Measurements from ENCODE around the gene NOXO1.
A peak's percentile ranks its signal among the peaks of the same experiment; 100 is the strongest.

NOXO1 gene

GRCh38 chr16:1990351-1991134 lies 9.3 kb upstream of the NOXO1 start:
- DNase-seq (ENCODE audit: low spot score): no peak
- no peak for TF ChIP-seq CTCF (conservative IDR thresholded peaks at IDR 0.05; ENCODE audit: low read depth)
- H3K27ac ChIP-seq: no peak overlapping the region
- CTCF ChIA-PET: interaction anchor here (0.6 to 0.7 kb wide), 2 partner anchors 525 to 750 kb away, joined by 3 read pairs; no protein-coding TSS in a partner anchor
- POLR2A ChIA-PET (ENCODE audit: low non-redundant PET): no interaction called here

GRCh38 chr16:1990101-1990350 lies 8.8 kb upstream of the NOXO1 start:
- no peak for DNase-seq (ENCODE audit: low spot score)
- ChIA-PET CTCF (interaction anchor here (0.7 kb wide), 1 partner anchor 750 kb away, joined by 3 read pairs; no protein-coding TSS in a partner anchor), POLR2A (ENCODE audit: low non-redundant PET) (no interaction called here)
- H3K27ac ChIP-seq: no peak overlapping the region
- no peak for TF ChIP-seq CTCF (conservative IDR thresholded peaks at IDR 0.05; ENCODE audit: low read depth)

- ChIA-PET CTCF (no interaction called here), POLR2A (ENCODE audit: low non-redundant PET) (no interaction called here)
- DNase-seq (ENCODE audit: low spot score): no peak
- no peak for TF ChIP-seq CTCF (conservative IDR thresholded peaks at IDR 0.05; ENCODE audit: low read depth)
- no peak within 1 kb of the TSS; the same call in 1 of the 2 replicates for H3K27ac ChIP-seq
These were observed 8.2 kb upstream of the NOXO1 start, which contains the start of gene SYNGR3 for GRCh38 chr16:1989209-1990100. Gene SYNGR3, plus strand, starts transcription at chr16:1989970. Its CDS starts 133 bp downstream, at chr16:1990103.

GRCh38 chr16:1987198-1987597 lies 5.9 kb upstream of the NOXO1 start:
- no peak for DNase-seq (ENCODE audit: low spot score)
- H3K27ac ChIP-seq: peak overlapping the region; percentile 15; the same call in 1 of the 2 replicates
- TF ChIP-seq CTCF (conservative IDR thresholded peaks at IDR 0.05; ENCODE audit: low read depth): no peak
- ChIA-PET CTCF (no interaction called here), POLR2A (ENCODE audit: low non-redundant PET) (no interaction called here)

GRCh38 chr16:1985466-1986150 lies 4.3 kb upstream of the NOXO1 start:
- CTCF ChIA-PET: interaction anchor here (0.6 to 1.6 kb wide), 2 partner anchors 37 to 155 kb away, joined by 3 to 4 read pairs; no protein-coding TSS in a partner anchor
- no peak for DNase-seq (ENCODE audit: low spot score)
- peak overlapping the region; percentile 73 for H3K27ac ChIP-seq
- POLR2A ChIA-PET (ENCODE audit: low non-redundant PET): interaction anchor here (0.6 to 0.7 kb wide), 2 partner anchors 23 to 220 kb away, joined by 3 read pairs; no protein-coding TSS in a partner anchor
- TF ChIP-seq CTCF (conservative IDR thresholded peaks at IDR 0.05; ENCODE audit: low read depth): no peak

All from RWPE1 (cell line).